ENCODE measurements around the gene UIMC1.
"Not testable (repeated sequence)": the region's sequence is repeated elsewhere in the genome, so short reads cannot be mapped to it uniquely, and the experiment has no call there.

Gene UIMC1

GRCh38 chr5:177006265-177006972, at the start of gene UIMC1:
Gene UIMC1, minus strand, starts transcription at chr5:177006779. Its CDS starts 24,164 bp downstream, at chr5:176982615.
- peak; percentile 35 to 92 (median 81) for DNase-seq

- DNase-seq, result no peak
These were observed 42.7 kb upstream of the UIMC1 start for GRCh38 chr5:177049285-177049684.

GRCh38 chr5:177048531-177048930, 42.0 kb upstream of the UIMC1 start:
- not testable (repeated sequence) for DNase-seq

GRCh38 chr5:177045631-177046030, 39.1 kb upstream of the UIMC1 start:
- no peak for DNase-seq

- no peak for DNase-seq
These were observed 38.1 kb upstream of the UIMC1 start for GRCh38 chr5:177044641-177045040.

GRCh38 chr5:177043958-177044357, 37.4 kb upstream of the UIMC1 start:
- DNase-seq, result no peak

- no peak for DNase-seq
These were observed 36.5 kb upstream of the UIMC1 start for GRCh38 chr5:177043114-177043513.

GRCh38 chr5:177041936-177042335, 35.4 kb upstream of the UIMC1 start:
- no peak for DNase-seq

GRCh38 chr5:177040814-177041420, 34.3 kb upstream of the UIMC1 start:
- DNase-seq, result peak in 10 of 56 donors; percentile 3 to 52 (median 24)

- no peak for DNase-seq
These were observed 30.3 kb upstream of the UIMC1 start for GRCh38 chr5:177036921-177037320.

GRCh38 chr5:177036443-177036842, 29.9 kb upstream of the UIMC1 start:
- no peak for DNase-seq

GRCh38 chr5:177035976-177036375, 29.4 kb upstream of the UIMC1 start:
- DNase-seq, result no peak

- no peak for DNase-seq
These were observed 22.9 kb upstream of the UIMC1 start for GRCh38 chr5:177029498-177029897.

- no peak for DNase-seq
These were observed 21.1 kb upstream of the UIMC1 start for GRCh38 chr5:177027665-177028064.

- no peak for DNase-seq
These were observed 18.6 kb upstream of the UIMC1 start for GRCh38 chr5:177025101-177025601.

GRCh38 chr5:177024559-177024958, 18.0 kb upstream of the UIMC1 start:
- no peak for DNase-seq

GRCh38 chr5:177023303-177023664, 16.7 kb upstream of the UIMC1 start:
- DNase-seq, result peak in 5 of 56 donors; percentile 14 to 30 (median 25)

GRCh38 chr5:177022386-177023302, 16.1 kb upstream of the UIMC1 start, which contains the start of gene ZNF346:
Gene ZNF346, plus strand, starts transcription at chr5:177022696. Its CDS starts 43 bp downstream, at chr5:177022739.
- peak; percentile 7 to 89 (median 70) for DNase-seq

- no peak for DNase-seq
These were observed 13.5 kb upstream of the UIMC1 start for GRCh38 chr5:177020033-177020432.

- no peak for DNase-seq
These were observed 11.8 kb upstream of the UIMC1 start for GRCh38 chr5:177018341-177018740.

- DNase-seq, result no peak
These were observed 8.6 kb upstream of the UIMC1 start for GRCh38 chr5:177015156-177015555.

GRCh38 chr5:177010153-177010552, 3.6 kb upstream of the UIMC1 start:
- no peak for DNase-seq
